NCI-H460 (cell line): ENCODE measurements around the gene TEAD2. TPM values are rescaled to one million over a fixed set of nuclear protein-coding genes. Genes with fewer than 3 reads are reported as not detected.
A peak's percentile ranks its signal among the peaks of the same experiment; 100 is the strongest.

Experiments used
- DNase-seq: peaks from one replicate; pipeline ENCODE4 v3.0.0-alpha.2; 2016; ENCODE audit warnings: low read depth; ENCODE audit errors: extremely low read depth
- total RNA-seq: library from RNA; depleted of rRNA; stranded (reverse); fragments of >200 nt; shearing (Covaris generic); gene quantifications from 2 replicates; pipeline ENCODE4 v1.2.3, GENCODE V29; 2014

The TEAD2 gene
- total RNA-seq, 1 experiment from 2014 or later = 13.7 TPM

DNA sequence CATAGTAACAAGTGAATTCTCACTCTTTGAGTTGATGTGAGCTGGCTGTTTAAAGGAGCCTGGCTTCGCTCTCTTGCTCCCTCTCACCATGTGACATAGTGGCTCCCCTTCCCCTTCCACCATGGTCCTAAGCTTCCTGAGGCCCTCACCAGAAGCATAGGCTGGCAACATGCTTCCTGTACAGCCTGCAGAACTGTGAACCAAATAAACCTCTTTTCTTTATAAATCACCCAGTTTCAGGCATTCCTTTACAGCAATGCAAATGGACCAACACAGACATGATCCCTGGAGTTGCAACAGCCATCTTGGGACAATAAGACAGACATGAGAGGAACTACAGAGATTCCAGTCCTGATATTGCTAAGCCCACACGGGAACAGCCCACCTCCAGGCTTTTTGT is 12.6 kb downstream of the TEAD2 start:
- no peak for DNase-seq

GRCh38 chr19:49348305-49349189 is 13.7 kb downstream of the TEAD2 start:
- no peak for DNase-seq

DNA sequence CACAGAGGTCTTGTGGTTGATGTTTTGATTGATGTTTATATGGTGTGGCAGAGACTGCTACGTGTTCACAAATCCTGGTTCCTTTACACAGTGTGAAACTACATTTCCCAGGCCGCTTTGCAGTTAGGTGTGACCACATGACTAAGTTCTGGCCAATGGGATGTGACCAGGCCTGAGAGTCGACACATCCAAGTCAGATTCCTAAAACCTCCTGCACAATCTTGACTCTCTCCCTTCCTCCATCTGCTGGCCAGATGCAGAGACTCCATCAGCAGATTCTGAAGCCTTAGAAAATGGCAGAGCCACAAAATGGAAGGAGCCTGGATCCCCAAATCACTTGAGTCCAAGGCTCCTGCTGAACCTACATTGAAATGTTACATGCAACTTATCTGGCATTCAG is 14.4 kb downstream of the TEAD2 start:
- peak; percentile 62 for DNase-seq

GRCh38 chr19:49347191-49347590 is 15.0 kb downstream of the TEAD2 start:
- DNase-seq = no peak

- no peak for DNase-seq
These were observed 17.5 kb downstream of the TEAD2 start for GRCh38 chr19:49344505-49345423.

DNA sequence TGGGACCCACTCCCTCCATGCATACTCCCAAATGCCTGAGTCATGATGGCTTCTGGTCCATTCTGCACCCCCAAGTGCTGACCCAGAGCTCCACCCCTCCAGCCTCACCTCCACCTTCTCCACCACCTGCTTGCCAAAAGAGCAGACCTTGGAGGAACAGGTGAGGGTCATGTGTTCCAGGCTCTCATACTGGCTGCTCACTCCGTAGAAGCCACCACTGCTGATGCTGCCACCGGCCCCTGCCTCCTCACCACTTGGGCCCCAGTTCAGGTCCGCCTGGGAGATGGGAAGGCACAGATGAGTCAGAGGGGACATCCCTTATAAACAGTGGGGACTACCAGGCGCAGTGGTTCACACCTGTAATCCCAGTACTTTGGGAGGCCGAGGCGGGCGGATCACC is 19.1 kb downstream of the TEAD2 start:
- no peak for DNase-seq

- no peak for DNase-seq
These were observed 19.9 kb downstream of the TEAD2 start for GRCh38 chr19:49342291-49342721.

DNA sequence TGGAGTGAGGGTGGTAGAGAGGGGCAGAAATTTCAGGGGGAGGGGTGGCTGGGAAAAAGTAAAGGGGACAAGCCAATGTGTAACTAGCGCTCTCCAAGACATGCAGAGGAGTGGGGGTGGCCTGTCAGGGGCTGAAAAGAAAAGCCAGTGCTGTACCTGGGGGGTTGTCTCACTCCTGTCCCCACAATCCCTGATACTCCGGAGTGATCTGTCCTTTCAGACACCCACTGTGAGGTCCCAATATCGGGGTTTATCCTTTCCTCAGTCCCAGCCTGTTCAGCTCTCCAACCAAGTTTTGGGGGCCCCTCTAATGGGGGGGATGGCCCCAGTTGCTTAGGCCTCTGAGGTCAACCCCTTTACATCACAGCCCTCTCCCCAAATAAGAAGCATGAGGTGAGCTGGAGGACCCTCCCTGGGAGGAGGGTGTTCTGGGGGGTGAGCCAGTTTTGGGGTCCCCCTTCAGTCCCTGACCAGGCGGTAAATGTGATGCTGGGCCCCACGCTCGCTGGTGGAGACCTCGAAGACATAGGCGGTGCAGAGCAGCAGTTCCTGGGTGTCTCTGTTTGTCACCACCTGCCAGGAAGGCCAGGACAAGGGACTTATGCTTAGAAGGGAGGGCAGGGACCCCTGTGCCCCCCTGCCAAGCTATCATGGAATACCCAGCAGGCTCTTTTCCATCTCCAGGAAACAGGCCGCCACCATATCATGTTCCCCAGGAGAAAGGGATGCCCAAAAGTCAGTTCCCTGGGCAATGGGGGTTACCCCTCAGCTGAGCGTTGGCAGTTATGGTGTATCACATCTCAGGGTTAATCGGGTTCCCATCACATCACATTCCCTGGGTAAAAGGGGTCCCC is 21.1 kb downstream of the TEAD2 start:
- DNase-seq = no peak

- no peak for DNase-seq
These were observed 21.9 kb downstream of the TEAD2 start for GRCh38 chr19:49340069-49340864.

DNA sequence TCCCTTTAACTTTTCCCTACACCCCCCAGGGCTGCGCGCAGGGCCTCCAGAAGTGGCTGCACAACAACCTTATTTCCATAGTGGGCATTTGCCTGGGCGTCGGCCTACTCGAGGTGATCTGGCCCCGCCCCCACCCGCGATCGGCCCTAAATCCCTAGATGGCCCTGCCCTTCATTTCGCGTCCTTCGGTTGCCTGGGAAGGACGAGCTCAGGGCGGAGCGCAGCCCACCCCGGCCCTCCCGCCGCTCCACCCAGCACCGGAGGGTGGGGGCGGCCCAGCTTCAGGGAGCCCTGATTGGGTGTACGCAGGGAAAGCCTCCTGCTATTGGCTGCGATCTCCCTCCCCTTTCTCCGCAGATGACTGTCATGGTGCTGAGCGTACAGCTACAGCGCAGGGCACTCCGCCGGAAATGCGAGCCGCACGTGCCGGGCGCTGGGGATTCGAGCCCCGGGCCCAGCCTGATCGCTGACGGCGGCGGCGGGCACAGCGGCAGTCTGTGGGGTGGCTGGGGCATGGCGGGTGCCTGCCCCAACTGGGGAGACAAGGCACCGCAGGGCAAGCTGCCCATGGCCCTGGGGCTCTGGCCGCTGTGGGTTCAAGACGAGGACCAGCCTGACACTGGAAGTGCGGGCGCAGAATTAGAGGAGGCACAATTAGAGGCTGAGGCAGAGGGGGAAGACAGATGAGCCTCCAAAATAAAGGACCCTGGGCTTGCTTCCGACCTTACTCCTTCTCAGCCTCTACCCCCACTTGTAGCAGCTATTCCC is 22.7 kb downstream of the TEAD2 start:
- DNase-seq = peak; percentile 44

DNA sequence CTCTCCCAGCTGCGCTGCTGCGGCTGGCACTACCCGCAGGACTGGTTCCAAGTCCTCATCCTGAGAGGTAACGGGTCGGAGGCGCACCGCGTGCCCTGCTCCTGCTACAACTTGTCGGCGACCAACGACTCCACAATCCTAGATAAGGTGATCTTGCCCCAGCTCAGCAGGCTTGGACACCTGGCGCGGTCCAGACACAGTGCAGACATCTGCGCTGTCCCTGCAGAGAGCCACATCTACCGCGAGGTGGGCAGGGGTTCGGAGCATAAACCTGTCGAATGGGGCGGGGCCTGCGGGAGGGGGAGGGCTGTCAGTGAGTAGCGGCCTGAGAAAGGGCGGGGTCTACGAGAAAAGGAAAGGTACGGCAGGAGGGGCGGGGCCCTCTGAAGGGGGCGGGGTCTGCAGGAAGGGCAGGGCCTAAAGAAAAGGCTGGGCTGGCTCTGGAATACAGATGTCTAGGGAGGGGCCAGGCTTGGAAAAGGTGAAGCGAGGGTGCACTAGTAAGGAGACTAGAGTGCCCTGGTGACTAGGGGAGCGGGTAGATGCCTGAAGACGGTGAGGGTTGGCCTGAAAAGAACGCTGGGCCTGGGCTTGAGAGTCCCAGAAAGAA is 23.4 kb downstream of the TEAD2 start:
- no peak for DNase-seq

DNA sequence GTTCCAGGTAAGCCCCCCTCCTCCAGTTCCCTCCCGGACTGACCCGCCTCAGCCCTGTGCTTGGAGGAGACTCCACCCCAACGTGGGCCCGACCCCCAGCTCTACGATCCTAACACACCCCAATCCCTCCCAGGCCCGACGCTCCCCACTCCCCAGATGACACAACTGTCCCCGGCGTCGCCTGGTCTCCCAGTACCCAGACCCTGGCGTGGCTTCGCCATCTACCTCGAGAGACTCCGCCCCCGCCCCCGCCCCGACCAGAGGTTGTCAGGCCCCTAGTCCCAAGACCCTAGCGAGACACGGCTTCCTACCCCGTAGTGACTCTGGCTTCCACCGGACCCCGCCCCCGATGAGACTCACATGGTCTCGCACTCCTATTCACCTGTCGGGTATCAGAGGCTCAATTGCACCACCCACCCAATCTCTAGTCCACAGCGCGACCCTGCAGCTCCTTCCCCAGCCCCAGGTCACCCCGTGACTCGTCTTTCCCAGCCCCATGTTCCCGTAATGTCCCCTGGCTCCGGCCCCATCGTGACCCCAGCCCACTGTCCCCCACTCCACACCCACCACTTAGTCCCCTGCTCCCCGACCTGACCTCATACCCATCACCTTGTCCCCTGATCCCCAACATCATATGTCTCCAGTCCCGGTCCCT is 24.1 kb downstream of the TEAD2 start:
- DNase-seq = no peak

DNA sequence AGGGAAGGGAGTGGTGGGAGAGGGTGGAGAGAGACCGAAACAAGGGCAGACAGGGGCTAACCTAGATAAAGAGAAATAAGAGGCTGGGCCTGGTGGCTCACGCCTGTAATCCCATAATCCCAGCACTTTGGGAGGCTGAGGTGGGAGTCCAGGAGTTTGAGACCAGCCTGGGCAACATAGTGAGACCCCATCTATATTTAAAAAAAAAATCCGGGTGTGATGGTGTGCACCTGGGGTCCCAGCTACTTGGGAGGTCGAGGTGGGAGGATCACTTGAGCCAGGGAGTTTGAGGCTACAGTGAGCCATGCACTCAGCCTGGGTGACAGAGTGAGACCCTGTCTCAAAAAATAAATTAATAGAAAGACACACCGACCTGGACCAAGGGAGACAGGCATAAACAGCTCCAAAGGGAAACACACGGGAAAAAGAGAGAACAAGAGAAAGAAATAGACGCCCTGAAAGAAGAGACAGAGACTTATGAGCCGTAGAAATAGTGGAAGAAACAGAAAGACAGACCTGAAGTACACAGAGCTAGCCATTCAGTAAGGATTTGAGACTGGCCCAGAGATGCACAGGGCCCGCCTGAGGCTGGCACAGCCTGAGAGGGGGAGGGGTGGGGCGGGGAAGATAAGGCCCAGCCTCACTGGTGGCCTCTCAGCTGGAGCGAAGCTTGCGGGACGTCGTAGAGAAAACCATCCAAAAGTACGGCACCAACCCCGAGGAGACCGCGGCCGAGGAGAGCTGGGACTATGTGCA is 24.8 kb downstream of the TEAD2 start:
- no peak for DNase-seq

DNA sequence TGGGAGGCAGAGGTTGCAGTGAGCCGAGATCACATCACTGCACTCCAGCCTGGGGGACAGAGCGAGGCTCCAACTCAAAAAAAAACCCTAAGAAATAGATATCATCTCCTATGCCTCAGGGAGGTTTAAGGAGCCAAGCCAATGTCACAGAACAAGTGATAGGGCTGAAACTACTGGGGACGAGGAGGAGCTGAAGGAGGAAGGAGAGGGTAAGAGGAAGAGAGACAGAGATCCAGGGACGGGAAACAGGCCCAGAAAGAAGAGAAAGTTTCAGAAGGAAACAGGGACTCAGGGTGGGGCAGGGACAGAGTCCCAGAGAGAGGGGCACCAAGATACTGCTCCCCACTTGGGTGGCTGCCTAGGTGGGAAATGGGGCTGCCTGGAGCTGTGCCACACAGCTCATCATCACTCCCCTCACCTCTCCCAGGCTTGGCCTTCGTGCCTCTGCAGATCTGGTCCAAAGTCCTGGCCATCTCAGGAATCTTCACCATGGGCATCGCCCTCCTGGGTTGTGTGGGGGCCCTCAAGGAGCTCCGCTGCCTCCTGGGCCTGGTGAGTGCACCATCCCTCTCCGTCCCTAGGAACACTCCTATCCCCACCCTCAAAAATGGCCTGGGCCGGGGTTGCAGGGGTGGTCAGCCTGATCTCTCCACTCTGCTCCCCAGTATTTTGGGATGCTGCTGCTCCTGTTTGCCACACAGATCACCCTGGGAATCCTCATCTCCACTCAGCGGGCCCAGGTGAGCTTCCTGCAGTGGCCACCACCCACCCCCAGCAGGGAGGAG is 25.5 kb downstream of the TEAD2 start:
- no peak for DNase-seq

- DNase-seq = no peak
These were observed 26.3 kb downstream of the TEAD2 start for GRCh38 chr19:49335784-49336481.
